ENCODE results near the gene SMCO2. TPM values are rescaled to one million over a fixed set of nuclear protein-coding genes. Genes with fewer than 3 reads are reported as not detected.

The SMCO2 gene
- total and polyA plus RNA-seq, 12 donors, result 0.42 to 0.88 (median 0.56) TPM; not detected in 8

GRCh38 chr12:27516625-27517024 lies 70.1 kb downstream of the SMCO2 start:
- H3K4me1 ChIP-seq (replicated peaks in 1 of 2), result peaks cover 0 to 13% of the 10 kb centered on the region in 2 donors
- whole genome bisulfite sequencing, 4 donors, result 63 to 76% (median 73%) methylated on average over 4 of the region's 4 CpGs
- no peaks in the 10 kb centered on the region for H3K27me3 ChIP-seq
- no peak for DNase-seq
- no peak overlapping the region for H3K4me3 ChIP-seq
- H3K36me3 ChIP-seq (replicated peaks in 1 of 2), result no peaks in the 10 kb centered on the region
- TF ChIP-seq CTCF (IDR thresholded peaks at IDR 0.05) (no peak), POLR2A (IDR thresholded peaks at IDR 0.05) (no peak)
- intact Hi-C loops (cut with DNase I), result no loop called here
- H3K27ac ChIP-seq, result no peak overlapping the region
- H3K9me3 ChIP-seq (replicated peaks in 1 of 3), result no peaks in the 10 kb centered on the region

GRCh38 chr12:27517546-27517945 lies 71.0 kb downstream of the SMCO2 start:
- no peak for DNase-seq
- Histone ChIP-seq H3K4me3 (no peak overlapping the region), H3K36me3 (replicated peaks in 1 of 2) (no peaks in the 10 kb centered on the region), H3K27ac (no peak overlapping the region), H3K9me3 (replicated peaks in 1 of 3) (no peaks in the 10 kb centered on the region), H3K4me1 (replicated peaks in 1 of 2) (peaks cover 0 to 8% of the 10 kb centered on the region in 2 donors), H3K27me3 (no peaks in the 10 kb centered on the region)
- intact Hi-C loops (cut with DNase I), result no loop called here
- TF ChIP-seq POLR2A (IDR thresholded peaks at IDR 0.05), result no peak
- no peak for TF ChIP-seq CTCF (IDR thresholded peaks at IDR 0.05)
- WGBS, 4 donors, result 90 to 97% (median 92%) methylated on average over 3 of the region's 3 CpGs

- 75 to 83% (median 79%) methylated on average over 7 of the region's 7 CpGs for WGBS, 4 donors
- TF ChIP-seq POLR2A (IDR thresholded peaks at IDR 0.05) (no peak), CTCF (IDR thresholded peaks at IDR 0.05) (no peak)
- no peaks in the 10 kb centered on the region for H3K36me3 ChIP-seq (replicated peaks in 1 of 2)
- no peak overlapping the region for H3K4me3 ChIP-seq
- intact Hi-C loops (cut with DNase I), result no loop called here
- H3K9me3 ChIP-seq (replicated peaks in 1 of 3), result no peaks in the 10 kb centered on the region
- H3K4me1 ChIP-seq (replicated peaks in 1 of 2), result peaks cover 1 to 12% of the 10 kb centered on the region in 2 donors
- H3K27ac ChIP-seq, result no peak overlapping the region
- no peaks in the 10 kb centered on the region for H3K27me3 ChIP-seq
- DNase-seq, result no peak
Measured at GRCh38 chr12:27517961-27518665, 71.6 kb downstream of the SMCO2 start.

GRCh38 chr12:27521066-27521465 lies 74.5 kb downstream of the SMCO2 start:
- WGBS, 4 donors, result 53 to 68% (median 59%) methylated on average over 4 of the region's 4 CpGs
- H3K4me3 ChIP-seq, result no peak overlapping the region
- no peaks in the 10 kb centered on the region for H3K36me3 ChIP-seq (replicated peaks in 1 of 2)
- peak overlapping the region in 1 of 5 donors; percentile 38 for H3K27ac ChIP-seq
- H3K9me3 ChIP-seq (replicated peaks in 1 of 3), result no peaks in the 10 kb centered on the region
- no peak for DNase-seq
- no peak for TF ChIP-seq CTCF (IDR thresholded peaks at IDR 0.05)
- no peak for TF ChIP-seq POLR2A (IDR thresholded peaks at IDR 0.05)
- peaks cover 4 to 21% of the 10 kb centered on the region in 2 donors for H3K4me1 ChIP-seq (replicated peaks in 1 of 2)
- H3K27me3 ChIP-seq, result no peaks in the 10 kb centered on the region
- intact Hi-C loops (cut with DNase I), result no loop called here

All from adrenal gland (tissue), 12 donors.